K562 (cell line): ENCODE results near the gene ZCCHC14. TPM values are rescaled to one million over a fixed set of nuclear protein-coding genes. Genes with fewer than 3 reads are reported as not detected.

ENCODE experiments used
- ATAC-seq: fragments of 200-7000 bp; cut with Tn5 transposase; 3 replicates; pipeline ENCODE4 v1.9.1; 2020; ENCODE audit warnings: moderate library complexity
- BruUV-seq: library from RNA; stranded (reverse); fragments of 400-500 nt; replicated peaks from 2 replicates; lab custom pipeline; 2021; lab: Mats Ljungman, UMichigan
- CTCF ChIA-PET: fragments of 300-600 bp; formaldehyde crosslinking; extraction: SDS; loops from one replicate; lab custom pipeline; 2021; ENCODE audit warnings: low intra/inter-chr PET ratio; lab: Yijun Ruan, JAX
- POLR2A ChIA-PET: fragments of 300-600, 350-650 bp; sonication (Branson Sonifier 250); formaldehyde crosslinking; extraction: SDS; loops from one replicate; lab custom pipeline; 2021; ENCODE audit warnings: antibody characterized with exemption, inconsistent platforms; lab: Yijun Ruan, JAX
- DNase-seq, 4 experiments: peaks; one replicate each; pipeline versions ENCODE4 v3.0.0 to v3.0.0-alpha.2; 2011 to 2018; ENCODE audit warnings: low spot score in 3 of 4, mixed read lengths in 3 of 4; ENCODE audit errors: extremely low read depth in 1 of 4
- FAIRE-seq: peaks from 2 replicates; lab custom pipeline; 2011; peaks lifted over from hg19 to GRCh38; lab: Jason Lieb, UNC
- H2AFZ ChIP-seq: 2 replicates; pipeline ENCODE4 v1.6.0; 2011; ENCODE audit warnings: low read depth, low read length, control low read depth, inconsistent platforms
- H3K27ac ChIP-seq: fragments of 200-600 bp; 3 replicates; pipeline ENCODE4 v1.8.0; 2011; ENCODE audit warnings: low read depth, mild to moderate bottlenecking, control low read depth, inconsistent platforms, low read length, moderate library complexity, mixed read lengths; ENCODE audit errors: extremely low read depth
- H3K27me3 ChIP-seq, 2 experiments: fragments of 300-600 bp in 1 of 2; 2 replicates in 1 of 2; 3 replicates in 1 of 2; pipeline versions ENCODE4 v1.6.0 to v1.8.0; 2011; ENCODE audit warnings: inconsistent platforms in 2 of 2, low read length in 2 of 2, mild to moderate bottlenecking in 1 of 2, mixed read lengths in 1 of 2, moderate library complexity in 1 of 2; ENCODE audit not compliant: control insufficient read depth in 2 of 2, insufficient read depth in 2 of 2
- H3K36me3 ChIP-seq: fragments of 300-600 bp; 3 replicates; pipeline ENCODE4 v1.8.0; 2011; ENCODE audit warnings: mild to moderate bottlenecking, low read length, inconsistent platforms; ENCODE audit not compliant: control insufficient read depth, insufficient read depth
- H3K4me1 ChIP-seq, 2 experiments: fragments of 200-600 bp in 1 of 2; replicated peaks in 1 of 2; 2 replicates in 1 of 2; 3 replicates in 1 of 2; pipeline versions ENCODE4 v1.5.1 to v1.8.0; 2011; ENCODE audit warnings: inconsistent platforms in 2 of 2, low read length in 2 of 2, mild to moderate bottlenecking in 1 of 2, mixed read lengths in 1 of 2, moderate library complexity in 1 of 2; ENCODE audit not compliant: control insufficient read depth in 2 of 2, insufficient read depth in 2 of 2
- H3K4me2 ChIP-seq: 2 replicates; pipeline ENCODE4 v1.6.1; 2011; ENCODE audit warnings: low read length, control low read depth, inconsistent platforms, mixed read lengths; ENCODE audit not compliant: insufficient read depth
- H3K4me3 ChIP-seq: fragments of 200-600 bp; sonication (generic), shearing (Covaris generic); 2 replicates; pipeline ENCODE4 v1.5.1; 2016; ENCODE audit warnings: control low read depth, inconsistent platforms
- H3K79me2 ChIP-seq: fragments of 200-600 bp; 3 replicates; pipeline ENCODE4 v1.8.0; 2011; ENCODE audit warnings: low read length, inconsistent platforms; ENCODE audit not compliant: control insufficient read depth, insufficient read depth
- H3K9ac ChIP-seq, 2 experiments: 2 replicates each; pipeline versions ENCODE4 v1.6.0 to v1.6.1; 2011; ENCODE audit warnings: low read depth in 2 of 2, low read length in 2 of 2, control low read depth in 1 of 2, inconsistent platforms in 1 of 2, mild to moderate bottlenecking in 1 of 2, mixed read lengths in 1 of 2; ENCODE audit not compliant: insufficient read depth in 1 of 2
- H3K9me1 ChIP-seq: one replicate; pipeline ENCODE4 v1.6.0; 2011; ENCODE audit warnings: inconsistent platforms, mild to moderate bottlenecking, low read length, moderate library complexity; ENCODE audit not compliant: control insufficient read depth, insufficient read depth
- H3K9me3 ChIP-seq: replicated peaks from 2 replicates; pipeline ENCODE4 v1.5.1; 2011; ENCODE audit warnings: low read depth, low read length, inconsistent platforms; ENCODE audit not compliant: control insufficient read depth, insufficient read depth
- H4K20me1 ChIP-seq: replicated peaks from 2 replicates; pipeline ENCODE4 v1.6.1; 2011; ENCODE audit warnings: low read length, inconsistent platforms, mixed read lengths; ENCODE audit not compliant: control insufficient read depth, insufficient read depth
- AFF1 ChIP-seq, 2 experiments: fragments of 450-650 bp; IDR thresholded peaks; 2 replicates each; pipeline ENCODE4 v1.6.1; 2018; ENCODE audit warnings: mild to moderate bottlenecking in 2 of 2, low read depth in 1 of 2; ENCODE audit not compliant: partially characterized antibody in 2 of 2
- DIDO1 ChIP-seq: fragments of 450-650 bp; IDR thresholded peaks from 2 replicates; pipeline ENCODE4 v1.6.1; 2016; ENCODE audit warnings: low read depth, missing biosample characterization, missing genetic modification characterization
- FOXM1 ChIP-seq, 2 experiments: fragments of 450-650 bp in 1 of 2; sonication (generic) in 1 of 2; formaldehyde crosslinking in 1 of 2; IDR thresholded peaks; 2 replicates each; pipeline versions ENCODE4 v1.6.1 to v1.9.0; 2017 to 2022; ENCODE audit warnings: low read depth in 2 of 2, mild to moderate bottlenecking in 2 of 2, missing genetic modification reagents in 1 of 2, moderate library complexity in 1 of 2
- FOXP1 ChIP-seq: sonication (generic); formaldehyde crosslinking; IDR thresholded peaks from 2 replicates; pipeline ENCODE4 v1.8.0; 2022; ENCODE audit warnings: mild to moderate bottlenecking, missing genetic modification reagents
- GABPB1 ChIP-seq: sonication (generic); formaldehyde crosslinking; IDR thresholded peaks from 2 replicates; pipeline ENCODE4 v1.8.0; 2022; ENCODE audit warnings: mild to moderate bottlenecking, missing genetic modification reagents
- IFI16 ChIP-seq: fragments of 250-450 bp; sonication (Bioruptor Pico); IDR thresholded peaks from 2 replicates; pipeline ENCODE4 v2.1.2; 2022; ENCODE audit warnings: mild to moderate bottlenecking, inconsistent platforms
- ILK ChIP-seq: fragments of 450-650 bp; IDR thresholded peaks from 2 replicates; pipeline ENCODE4 v1.6.1; 2016; ENCODE audit warnings: missing genetic modification characterization, low read depth, mild to moderate bottlenecking, missing compliant biosample characterization, moderate library complexity, borderline replicate concordance
- PHB2 ChIP-seq: fragments of 450-650 bp; IDR thresholded peaks from 2 replicates; pipeline ENCODE4 v1.6.1; 2017; ENCODE audit warnings: low read depth
- RBM15 ChIP-seq: fragments of 200-400 bp; formaldehyde crosslinking; IDR thresholded peaks from 2 replicates; pipeline ENCODE4 v1.6.1; 2018; ENCODE audit warnings: mild to moderate bottlenecking, low read length, moderate library complexity; ENCODE audit not compliant: insufficient read depth
- SRF ChIP-seq, 2 experiments: fragments of 250-450, 450-650 bp in 1 of 2; sonication (Bioruptor Pico) in 1 of 2; sonication (generic) in 1 of 2; formaldehyde crosslinking; IDR thresholded peaks; 2 replicates each; pipeline versions ENCODE4 v1.5.0 to v1.5.1; 2020 to 2022; ENCODE audit warnings: mild to moderate bottlenecking in 1 of 2, missing genetic modification reagents in 1 of 2
- TEAD1 ChIP-seq, 2 experiments: fragments of 450-650 bp in 1 of 2; sonication (generic) in 1 of 2; formaldehyde crosslinking; IDR thresholded peaks; 2 replicates each; pipeline versions ENCODE4 v1.4.0 to v1.8.0; 2020 to 2022; ENCODE audit warnings: mild to moderate bottlenecking in 2 of 2, missing genetic modification reagents in 1 of 2
- TRIM28 ChIP-seq: fragments of 450-650 bp; IDR thresholded peaks from 2 replicates; pipeline ENCODE4 v1.6.1; 2017
- ZBED1 ChIP-seq: IDR thresholded peaks from 2 replicates; pipeline ENCODE4 v1.6.1; 2014
- ZBTB34 ChIP-seq: fragments of 250-450 bp; sonication (Bioruptor Pico); IDR thresholded peaks from 2 replicates; pipeline ENCODE4 v1.8.0; 2021; ENCODE audit warnings: mild to moderate bottlenecking, moderate library complexity
- ZNF253 ChIP-seq: fragments of 250-450 bp; sonication (Bioruptor Pico); conservative IDR thresholded peaks from 2 replicates; pipeline ENCODE4 v1.6.1; 2021; ENCODE audit warnings: mild to moderate bottlenecking
- ZNF449 ChIP-seq: fragments of 250-450 bp; sonication (Bioruptor Pico); IDR thresholded peaks from 2 replicates; pipeline ENCODE4 v1.8.0; 2022; ENCODE audit warnings: moderate library complexity, mild to moderate bottlenecking, inconsistent platforms
- WGBS: fragments of 100-300 bp; shearing (Covaris generic); methylation state at CpG from one replicate; pipeline ENCODE4 v1.1.6; 2016; ENCODE audit warnings: low coverage, mixed read lengths; ENCODE audit not compliant: insufficient coverage; ENCODE audit errors: missing lambda C conversion rate; 5-methylcytosine and 5-hydroxymethylcytosine counted together
- in situ Hi-C: fragments of 300-500 bp; cut with MboI; formaldehyde crosslinking; loops from 4 replicates; pipeline ENCODE4 v1.15.0; 2018; ENCODE audit warnings: inconsistent platforms, mixed read lengths
- intact Hi-C: fragments of 100-400 bp; cut with micrococcal nuclease; formaldehyde crosslinking; loops from 2 replicates; pipeline ENCODE4 v1.14.2; 2022
- polyA plus RNA-seq, 8 experiments: library from polyadenylated mRNA; depleted of rRNA in 4 of 8; stranded (reverse) in 5 of 8; unstranded in 3 of 8; fragments of >200 nt; fragmentation: Nextera tagmentation in 2 of 8; fragmentation: Illumina TruSeq in 1 of 8; extraction: Ambion mirVana in 2 of 8; extraction: Trizol in 1 of 8; gene quantifications; 2 replicates each; pipeline versions ENCODE4 v1.2.1 to v1.2.3, GENCODE V29; 2011 to 2014; ENCODE audit warnings: inconsistent platforms in 1 of 8, missing spikeins in 1 of 8
- total RNA-seq, 7 experiments: library from RNA; depleted of rRNA in 6 of 7; stranded (reverse); fragments of >200 nt in 6 of 7; fragmentation: Illumina TruSeq in 2 of 7; extraction: Trizol in 2 of 7; gene quantifications; 2 replicates each; pipeline versions ENCODE4 v1.2.1 to v1.2.3, GENCODE V29; 2011 to 2021; ENCODE audit warnings: low replicate concordance in 1 of 7

ZCCHC14 gene
- total and polyA plus RNA-seq, 9 of the 15 experiments (the other 6 are each of a cell fraction or from before 2014, with no cell fraction given): 1.5 to 12.4 (median 2.9) TPM

- Histone ChIP-seq H2AFZ (no peak overlapping the region), H3K36me3 (no peaks in the 10 kb centered on the region), H3K9me1 (no peaks in the 10 kb centered on the region), H3K9me3 (no peaks in the 10 kb centered on the region), H3K9ac (no peak overlapping the region), H3K4me3 (no peak overlapping the region), H3K4me1 (peaks cover 8 to 15% of the 10 kb centered on the region in 2 experiments; a peak in 4 of 5 replicates), H3K27ac (no peak overlapping the region), H3K4me2 (no peak overlapping the region), H4K20me1 (peaks cover 5% of the 10 kb centered on the region; the same call in 1 of the 2 replicates), H3K79me2 (peaks cover 17% of the 10 kb centered on the region; the same call in 2 of the 3 replicates), H3K27me3 (no peaks in the 10 kb centered on the region)
- in situ Hi-C loops: no loop called here
- BruUV-seq: no TSS peak
- no peak for FAIRE-seq
- ChIA-PET POLR2A (interaction anchor here (0.6 to 1.3 kb wide), 4 partner anchors 10 to 127 kb away, joined by 3 read pairs; no protein-coding TSS in a partner anchor), CTCF (no interaction called here)
- 68% methylated on average over 4 of the region's 6 CpGs for WGBS
- intact Hi-C loops: no loop called here
- no peak for DNase-seq
- ATAC-seq: no peak
- TF ChIP-seq TRIM28 (no peak), ZNF449 (CRISPR knock-in tag) (no peak), ILK (tag) (no peak), FOXP1 (CRISPR knock-in tag) (no peak), AFF1 (IDR thresholded peaks at IDR 0.05; ENCODE audit: low read depth in 1 of 2, partially characterized antibody in 2 of 2) (no peak), SRF (CRISPR knock-in tag; IDR thresholded peaks at IDR 0.05) (no peak), PHB2 (no peak), TEAD1 (CRISPR knock-in tag; IDR thresholded peaks at IDR 0.05) (no peak), ZNF253 (CRISPR knock-in tag) (no peak), RBM15 (no peak), ZBED1 (no peak), ZBTB34 (CRISPR knock-in tag) (no peak), GABPB1 (CRISPR knock-in tag) (no peak), FOXM1 (IDR thresholded peaks at IDR 0.05; ENCODE audit: low read depth) (no peak), FOXM1 (CRISPR knock-in tag; IDR thresholded peaks at IDR 0.05; ENCODE audit: low read depth) (no peak), DIDO1 (no peak), IFI16 (CRISPR knock-in tag) (no peak)
Observed at GRCh38 chr16:87472935-87473334, 19.9 kb downstream of the ZCCHC14 start.
